H9 (cell line): ENCODE data around the gene PCOLCE2. TPM values are rescaled to one million over a fixed set of nuclear protein-coding genes. Genes with fewer than 3 reads are reported as not detected.

Experiments
- DNase-seq: peaks from one replicate; pipeline ENCODE4 v3.0.0-alpha.2; 2017
- H2AFZ ChIP-seq: one replicate; pipeline ENCODE4 v1.6.1; 2013; ENCODE audit warnings: mild to moderate bottlenecking, low read length, control low read depth, moderate library complexity
- H2AK5ac ChIP-seq: 2 replicates; pipeline ENCODE4 v1.6.1; 2013; ENCODE audit warnings: low read length, control low read depth, mixed read lengths; ENCODE audit not compliant: insufficient read length
- H2BK120ac ChIP-seq: one replicate; pipeline ENCODE4 v1.6.1; 2013; ENCODE audit warnings: low read depth, mild to moderate bottlenecking, low read length, control low read depth, inconsistent platforms; ENCODE audit not compliant: poor library complexity, severe bottlenecking
- H2BK12ac ChIP-seq: 2 replicates; pipeline ENCODE4 v1.6.1; 2013; ENCODE audit warnings: low read length, control low read depth, mixed read lengths, low read depth; ENCODE audit not compliant: insufficient read length
- H2BK15ac ChIP-seq: 2 replicates; pipeline ENCODE4 v1.6.1; 2013; ENCODE audit warnings: low read depth, low read length, control low read depth
- H2BK20ac ChIP-seq: one replicate; pipeline ENCODE4 v1.6.1; 2013; ENCODE audit warnings: low read depth, mild to moderate bottlenecking, low read length, control low read depth, inconsistent platforms; ENCODE audit not compliant: poor library complexity, severe bottlenecking
- H2BK5ac ChIP-seq: 2 replicates; pipeline ENCODE4 v1.6.1; 2013; ENCODE audit warnings: low read length, control low read depth, mixed read lengths; ENCODE audit not compliant: insufficient read length
- H3K14ac ChIP-seq: 2 replicates; pipeline ENCODE4 v1.6.1; 2013; ENCODE audit warnings: low read length, control low read depth; ENCODE audit not compliant: insufficient read depth
- H3K18ac ChIP-seq: 2 replicates; pipeline ENCODE4 v1.6.1; 2013; ENCODE audit warnings: low read depth, mild to moderate bottlenecking, mixed read lengths, low read length, control low read depth; ENCODE audit not compliant: insufficient read length
- H3K23ac ChIP-seq: 2 replicates; pipeline ENCODE4 v1.6.1; 2013; ENCODE audit warnings: low read length, control low read depth, mixed read lengths, low read depth; ENCODE audit not compliant: insufficient read length
- H3K23me2 ChIP-seq: 2 replicates; pipeline ENCODE4 v1.6.1; 2013; ENCODE audit warnings: low read depth, mild to moderate bottlenecking, mixed read lengths, low read length, control low read depth; ENCODE audit not compliant: insufficient read length, poor library complexity, severe bottlenecking
- H3K27ac ChIP-seq: 2 replicates; pipeline ENCODE4 v1.5.1; 2013; ENCODE audit warnings: low read length, control low read depth, mixed read lengths, low read depth; ENCODE audit not compliant: insufficient read length
- H3K27me3 ChIP-seq: 2 replicates; pipeline ENCODE4 v1.6.1; 2013; ENCODE audit warnings: low read length, control low read depth, inconsistent platforms; ENCODE audit not compliant: insufficient read depth
- H3K4ac ChIP-seq: 2 replicates; pipeline ENCODE4 v1.6.1; 2013; ENCODE audit warnings: low read depth, mild to moderate bottlenecking, control low read depth, inconsistent platforms, low read length, moderate library complexity
- H3K4me1 ChIP-seq: 2 replicates; pipeline ENCODE4 v1.6.1; 2013; ENCODE audit warnings: low read length, control low read depth, inconsistent platforms; ENCODE audit not compliant: insufficient read depth
- H3K4me2 ChIP-seq: 2 replicates; pipeline ENCODE4 v1.6.1; 2013; ENCODE audit warnings: low read length, control low read depth, mixed read lengths; ENCODE audit not compliant: insufficient read length, insufficient read depth
- H3K56ac ChIP-seq: 2 replicates; pipeline ENCODE4 v1.6.1; 2013; ENCODE audit warnings: low read depth, mild to moderate bottlenecking, mixed read lengths, low read length, control low read depth; ENCODE audit not compliant: insufficient read length
- H3K79me1 ChIP-seq: 2 replicates; pipeline ENCODE4 v1.6.1; 2013; ENCODE audit warnings: low read depth, mild to moderate bottlenecking, moderate library complexity, low read length, control low read depth, inconsistent platforms; ENCODE audit not compliant: insufficient read depth, poor library complexity, severe bottlenecking
- H3K79me2 ChIP-seq: 2 replicates; pipeline ENCODE4 v1.6.1; 2013; ENCODE audit warnings: low read length, control low read depth, inconsistent platforms; ENCODE audit not compliant: insufficient read depth
- H3K9ac ChIP-seq: 2 replicates; pipeline ENCODE4 v1.6.1; 2013; ENCODE audit warnings: low read length, control low read depth, mixed read lengths; ENCODE audit not compliant: insufficient read length; ENCODE audit errors: extremely low read depth
- H3K9me3 ChIP-seq: one replicate; pipeline ENCODE4 v1.6.1; 2013; ENCODE audit warnings: low read depth, low read length, inconsistent platforms; ENCODE audit not compliant: control insufficient read depth
- H3T11ph ChIP-seq: one replicate; pipeline ENCODE4 v1.6.1; 2013; ENCODE audit warnings: mild to moderate bottlenecking, low read length, control low read depth, inconsistent platforms
- H4K20me1 ChIP-seq: one replicate; pipeline ENCODE4 v1.6.1; 2013; ENCODE audit not compliant: control insufficient read depth, insufficient read length, insufficient read depth
- H4K5ac ChIP-seq: 2 replicates; pipeline ENCODE4 v1.6.1; 2013; ENCODE audit warnings: low read depth, mild to moderate bottlenecking, mixed read lengths, low read length, control low read depth; ENCODE audit not compliant: insufficient read length
- H4K8ac ChIP-seq: replicated peaks from 2 replicates; pipeline ENCODE4 v1.6.1; 2013; ENCODE audit warnings: low read length, control low read depth, mixed read lengths, low read depth; ENCODE audit not compliant: insufficient read length
- H4K91ac ChIP-seq: 2 replicates; pipeline ENCODE4 v1.6.1; 2013; ENCODE audit warnings: low read depth, mild to moderate bottlenecking, moderate library complexity, mixed read lengths, low read length, control low read depth; ENCODE audit not compliant: insufficient read length
- H3K27ac Mint-ChIP-seq, 3 experiments: 2 replicates in 2 of 3; 3 replicates in 1 of 3; pipeline ENCODE4 v1.8.0; 2020 to 2021; ENCODE audit warnings: mixed read lengths in 3 of 3, mild to moderate bottlenecking in 1 of 3, moderate library complexity in 1 of 3
- H3K27me3 Mint-ChIP-seq: 2 replicates; pipeline ENCODE4 v1.8.0; 2021; ENCODE audit warnings: low read depth, mild to moderate bottlenecking, moderate library complexity, mixed read lengths
- H3K36me3 Mint-ChIP-seq, 3 experiments: 2 replicates in 2 of 3; 3 replicates in 1 of 3; pipeline ENCODE4 v1.8.0; 2020 to 2021; ENCODE audit warnings: low read depth in 3 of 3, mixed read lengths in 3 of 3; ENCODE audit not compliant: insufficient read depth in 1 of 3
- H3K4me1 Mint-ChIP-seq, 2 experiments: 2 replicates each; pipeline ENCODE4 v1.8.0; 2020; ENCODE audit warnings: mixed read lengths in 2 of 2
- H3K4me3 Mint-ChIP-seq, 2 experiments: 2 replicates in 1 of 2; 3 replicates in 1 of 2; pipeline ENCODE4 v1.8.0; 2020 to 2021; ENCODE audit warnings: mild to moderate bottlenecking in 2 of 2, mixed read lengths in 2 of 2, moderate library complexity in 1 of 2
- H3K9me3 Mint-ChIP-seq, 2 experiments: 2 replicates in 1 of 2; 3 replicates in 1 of 2; pipeline ENCODE4 v1.8.0; 2020; ENCODE audit warnings: mild to moderate bottlenecking in 2 of 2, mixed read lengths in 2 of 2, moderate library complexity in 1 of 2
- CTCF ChIP-seq: fragments of 200-600 bp; sonication (generic); conservative IDR thresholded peaks from 3 replicates; pipeline ENCODE4 v1.8.0; 2021; ENCODE audit warnings: antibody characterized with exemption, mild to moderate bottlenecking
- WGBS: extraction: QIAGEN DNeasy Blood & Tissue Kit; methylation state at CpG from one replicate; pipeline ENCODE4 v1.1.7; 2013; ENCODE audit warnings: missing lambda C conversion rate, low lambda C conversion rate, mixed read lengths; ENCODE audit not compliant: insufficient read length; ENCODE audit errors: extremely low coverage; 5-methylcytosine and 5-hydroxymethylcytosine counted together
- total RNA-seq: library from RNA; stranded (reverse); gene quantifications from 2 replicates; pipeline ENCODE4 v1.2.1, GENCODE V29; 2021

Gene PCOLCE2
- total RNA-seq, 1 experiment from 2014 or later: 9.2 TPM

- no peaks in the 10 kb centered on the region for H3K9me3 ChIP-seq
- H3K14ac ChIP-seq: no peak overlapping the region
- no peak overlapping the region for H2BK15ac ChIP-seq
- no peak overlapping the region for H3K9ac ChIP-seq
- H2BK20ac ChIP-seq: no peak overlapping the region
- DNase-seq: no peak
- H3K27ac Mint-ChIP-seq: peak overlapping the region in 1 of 3 experiments; percentile 30; a peak in 2 of 7 replicates
- H4K91ac ChIP-seq: no peak overlapping the region
- WGBS: no CpG with 5 or more reads among the region's 2 CpGs
- H2AFZ ChIP-seq: no peak overlapping the region
- no peak overlapping the region for H2BK12ac ChIP-seq
- H4K20me1 ChIP-seq: no peaks in the 10 kb centered on the region
- no peak overlapping the region for H3K4me3 Mint-ChIP-seq
- no peak overlapping the region for H3K4ac ChIP-seq
- peaks cover 0 to 5% (median 5%) of the 10 kb centered on the region in 3 experiments; a peak in 1 of 7 replicates for H3K36me3 Mint-ChIP-seq
- H3K27ac ChIP-seq: no peak overlapping the region
- no peak overlapping the region for H4K5ac ChIP-seq
- H2AK5ac ChIP-seq: no peak overlapping the region
- H3K56ac ChIP-seq: no peak overlapping the region
- TF ChIP-seq CTCF: no peak
- H3K23ac ChIP-seq: no peak overlapping the region
- no peaks in the 10 kb centered on the region for H3K23me2 ChIP-seq
- no peaks in the 10 kb centered on the region for H3K9me3 Mint-ChIP-seq
- H3K4me1 Mint-ChIP-seq: peaks cover 12 to 14% of the 10 kb centered on the region in 2 experiments
- H3T11ph ChIP-seq: no peak overlapping the region
- no peak overlapping the region for H4K8ac ChIP-seq
- H3K27me3 Mint-ChIP-seq: no peaks in the 10 kb centered on the region
- no peaks in the 10 kb centered on the region for H3K79me2 ChIP-seq
- no peaks in the 10 kb centered on the region for H3K79me1 ChIP-seq
- H3K4me1 ChIP-seq: no peaks in the 10 kb centered on the region
- H3K18ac ChIP-seq: no peak overlapping the region
- no peak overlapping the region for H3K4me2 ChIP-seq
- no peak overlapping the region for H2BK5ac ChIP-seq
- H3K27me3 ChIP-seq: no peaks in the 10 kb centered on the region
- no peak overlapping the region for H2BK120ac ChIP-seq
These were observed 87.1 kb downstream of the PCOLCE2 start for GRCh38 chr3:142801746-142802145.
